ENCODE measurements around the gene SUSD3.

GRCh38 chr9:93035106-93035660 is 23.3 kb upstream of the SUSD3 start:
- no peak for TF ChIP-seq CTCF (conservative IDR thresholded peaks at IDR 0.05)
- TF ChIP-seq ZFX (IDR thresholded peaks at IDR 0.05): no peak
